Breast epithelium (tissue), 4 donors: Measurements from ENCODE around the gene MCUB. TPM values are rescaled to one million over a fixed set of nuclear protein-coding genes. Genes with fewer than 3 reads are reported as not detected.

Source experiments
- DNase-seq, 2 donors: peaks; one replicate each; pipeline ENCODE4 v3.0.0-alpha.2; 2019; ENCODE audit warnings: low spot score in 2 of 2
- H3K27ac ChIP-seq, 2 donors: fragments of 200-600 bp; sonication (generic) in 1 of 2; one replicate each; pipeline ENCODE4 v1.5.1; 2016 to 2019; ENCODE audit warnings: mild to moderate bottlenecking in 1 of 2
- H3K27me3 ChIP-seq, 2 donors: fragments of 200-600 bp; sonication (generic) in 1 of 2; one replicate each; pipeline versions ENCODE4 v1.5.1 to v1.6.0; 2017 to 2019; ENCODE audit warnings: control low read depth in 1 of 2, mild to moderate bottlenecking in 1 of 2
- H3K36me3 ChIP-seq: fragments of 200-600 bp; one replicate; pipeline ENCODE4 v1.5.1; 2019
- H3K4me1 ChIP-seq, 2 donors: fragments of 200-600 bp; sonication (generic); one replicate each; pipeline ENCODE4 v1.5.1; 2016 to 2019; ENCODE audit warnings: control low read depth in 1 of 2
- H3K4me3 ChIP-seq, 3 donors: fragments of 200-600 bp; sonication (generic); 1 replicate in 2 of 3; 2 replicates in 1 of 3; pipeline ENCODE4 v1.5.1; 2016 to 2019; ENCODE audit warnings: mild to moderate bottlenecking in 3 of 3, moderate library complexity in 2 of 3
- H3K9me3 ChIP-seq, 2 donors: fragments of 200-600 bp; sonication (generic) in 1 of 2; one replicate each; pipeline ENCODE4 v1.5.1; 2016 to 2019; ENCODE audit warnings: control low read depth in 1 of 2
- CTCF ChIP-seq, 3 donors: fragments of 450-650 bp; IDR thresholded peaks; one replicate each; pipeline ENCODE4 v1.5.1; 2016 to 2017; ENCODE audit warnings: antibody characterized with exemption in 3 of 3, mild to moderate bottlenecking in 3 of 3, moderate library complexity in 3 of 3
- POLR2A ChIP-seq: fragments of 450-650 bp; IDR thresholded peaks from one replicate; pipeline ENCODE4 v1.6.1; 2016; ENCODE audit warnings: antibody characterized with exemption, mild to moderate bottlenecking, moderate library complexity
- POLR2AphosphoS5 ChIP-seq, 3 donors: sonication (generic); formaldehyde crosslinking; IDR thresholded peaks; one replicate each; pipeline ENCODE4 v1.6.1; 2017; ENCODE audit warnings: antibody characterized with exemption in 3 of 3
- intact Hi-C: fragments of 100-400 bp; cut with DNase I; formaldehyde crosslinking; loops from one replicate; pipeline ENCODE4 v1.15.1; 2023; ENCODE audit warnings: low total_unique reads
- total RNA-seq, 3 donors: library from RNA; depleted of rRNA; stranded (reverse); fragments of >200 nt; gene quantifications; one replicate each; pipeline ENCODE4 v1.1.0, GENCODE V29; 2016

MCUB gene
- total RNA-seq, 3 donors from 2014 or later = 16.4 to 29.4 (median 26.5) TPM

- intact Hi-C loops = no loop called here
- TF ChIP-seq CTCF (IDR thresholded peaks at IDR 0.05) (no peak), POLR2AphosphoS5 (IDR thresholded peaks at IDR 0.05) (no peak), POLR2A (no peak)
- no peaks in the 10 kb centered on the region for H3K36me3 ChIP-seq
- H3K4me1 ChIP-seq = no peaks in the 10 kb centered on the region
- H3K27me3 ChIP-seq = no peaks in the 10 kb centered on the region
- DNase-seq = no peak
- no peak overlapping the region for H3K27ac ChIP-seq
- peaks cover 0 to 4% of the 10 kb centered on the region in 2 donors for H3K9me3 ChIP-seq
- H3K4me3 ChIP-seq = no peak overlapping the region
Observed at GRCh38 chr4:109611045-109611646, 51.1 kb downstream of the MCUB start.

- Histone ChIP-seq H3K36me3 (no peaks in the 10 kb centered on the region), H3K9me3 (no peaks in the 10 kb centered on the region), H3K27ac (no peak overlapping the region), H3K27me3 (no peaks in the 10 kb centered on the region), H3K4me3 (no peak overlapping the region), H3K4me1 (no peaks in the 10 kb centered on the region)
- intact Hi-C loops = no loop called here
- no peak for DNase-seq
- TF ChIP-seq POLR2A = no peak
- TF ChIP-seq POLR2AphosphoS5 (IDR thresholded peaks at IDR 0.05) = no peak
- no peak for TF ChIP-seq CTCF (IDR thresholded peaks at IDR 0.05)
Observed at GRCh38 chr4:109614015-109614414, 54.0 kb downstream of the MCUB start.

GRCh38 chr4:109614466-109614865 is 54.4 kb downstream of the MCUB start:
- H3K4me3 ChIP-seq = no peak overlapping the region
- intact Hi-C loops = no loop called here
- no peaks in the 10 kb centered on the region for H3K9me3 ChIP-seq
- H3K4me1 ChIP-seq = no peaks in the 10 kb centered on the region
- H3K27me3 ChIP-seq = no peaks in the 10 kb centered on the region
- no peaks in the 10 kb centered on the region for H3K36me3 ChIP-seq
- H3K27ac ChIP-seq = no peak overlapping the region
- DNase-seq = no peak
- TF ChIP-seq CTCF (IDR thresholded peaks at IDR 0.05) (no peak), POLR2A (no peak), POLR2AphosphoS5 (IDR thresholded peaks at IDR 0.05) (no peak)

GRCh38 chr4:109615742-109616141 is 55.7 kb downstream of the MCUB start:
- intact Hi-C loops = no loop called here

GRCh38 chr4:109616243-109616642 is 56.2 kb downstream of the MCUB start:
- no peaks in the 10 kb centered on the region for H3K27me3 ChIP-seq
- no peak overlapping the region for H3K27ac ChIP-seq
- TF ChIP-seq POLR2AphosphoS5 (IDR thresholded peaks at IDR 0.05) (no peak), POLR2A (no peak), CTCF (IDR thresholded peaks at IDR 0.05) (no peak)
- H3K36me3 ChIP-seq = no peaks in the 10 kb centered on the region
- H3K4me1 ChIP-seq = no peaks in the 10 kb centered on the region
- intact Hi-C loops = no loop called here
- no peaks in the 10 kb centered on the region for H3K9me3 ChIP-seq
- no peak for DNase-seq
- H3K4me3 ChIP-seq = no peak overlapping the region

More at GRCh38 chr4:109615742-109616141, 55.7 kb downstream of the MCUB start:
- Histone ChIP-seq H3K9me3 (no peaks in the 10 kb centered on the region), H3K36me3 (no peaks in the 10 kb centered on the region), H3K27me3 (no peaks in the 10 kb centered on the region), H3K4me1 (no peaks in the 10 kb centered on the region), H3K27ac (no peak overlapping the region), H3K4me3 (no peak overlapping the region)
- DNase-seq = no peak
- TF ChIP-seq POLR2AphosphoS5 (IDR thresholded peaks at IDR 0.05) (no peak), POLR2A (no peak), CTCF (IDR thresholded peaks at IDR 0.05) (no peak)
